Stimulated activated CD8-positive, alpha-beta memory T cell treated with anti-CD3 and anti-CD28 coated beads, Interleukin-4, amount 100 ng/mL, for 1 hour (primary cell): ENCODE results near the gene AGAP3.

Source experiments
- DNase-seq, 2 donors: peaks; one replicate each; pipeline ENCODE4 v3.0.0-alpha.2; 2020; ENCODE audit warnings: low read depth in 2 of 2, low spot score in 1 of 2

AGAP3 gene

GRCh38 chr7:151122796-151123157 lies 36.5 kb downstream of the AGAP3 start:
- no peak for DNase-seq

GRCh38 chr7:151123158-151123821 lies 37.0 kb downstream of the AGAP3 start:
- no peak for DNase-seq

- DNase-seq = peak; percentile 66 to 69
Observed at GRCh38 chr7:151123822-151124464, 37.7 kb downstream of the AGAP3 start.

- no peak for DNase-seq
Observed at GRCh38 chr7:151124481-151124880, 38.2 kb downstream of the AGAP3 start.

- DNase-seq = no peak
Observed at GRCh38 chr7:151124899-151125399, 38.7 kb downstream of the AGAP3 start.

- no peak for DNase-seq
Observed at GRCh38 chr7:151125470-151125845, 39.2 kb downstream of the AGAP3 start.

- no peak for DNase-seq
Observed at GRCh38 chr7:151125846-151126481, 39.7 kb downstream of the AGAP3 start.

- no peak for DNase-seq
Observed at GRCh38 chr7:151126491-151127137, 40.3 kb downstream of the AGAP3 start.

GRCh38 chr7:151128144-151128543 lies 41.9 kb downstream of the AGAP3 start:
- DNase-seq = no peak

GRCh38 chr7:151128716-151129115 lies 42.4 kb downstream of the AGAP3 start:
- no peak for DNase-seq

- no peak for DNase-seq
Observed at GRCh38 chr7:151129117-151129959, 43.1 kb downstream of the AGAP3 start.

GRCh38 chr7:151129960-151130591 lies 43.8 kb downstream of the AGAP3 start:
- DNase-seq = no peak

- no peak for DNase-seq
Observed at GRCh38 chr7:151130741-151131157, 44.5 kb downstream of the AGAP3 start.

GRCh38 chr7:151131224-151131591 lies 44.9 kb downstream of the AGAP3 start:
- DNase-seq = no peak

- DNase-seq = no peak
Observed at GRCh38 chr7:151131592-151132293, 45.5 kb downstream of the AGAP3 start.

GRCh38 chr7:151132461-151133205 lies 46.4 kb downstream of the AGAP3 start:
- no peak for DNase-seq

- DNase-seq = no peak
Observed at GRCh38 chr7:151133266-151133985, 47.2 kb downstream of the AGAP3 start.

GRCh38 chr7:151133986-151134742 lies 47.9 kb downstream of the AGAP3 start:
- DNase-seq = no peak
